K562 (cell line): ENCODE results near the gene FAM120C. TPM values are rescaled to one million over a fixed set of nuclear protein-coding genes. Genes with fewer than 3 reads are reported as not detected.

Source experiments
- ATAC-seq: fragments of 200-7000 bp; cut with Tn5 transposase; 3 replicates; pipeline ENCODE4 v1.9.1; 2020; ENCODE audit warnings: moderate library complexity
- BruUV-seq: library from RNA; stranded (reverse); fragments of 400-500 nt; replicated peaks from 2 replicates; lab custom pipeline; 2021; lab: Mats Ljungman, UMichigan
- CTCF ChIA-PET: fragments of 300-600 bp; formaldehyde crosslinking; extraction: SDS; loops from one replicate; lab custom pipeline; 2021; ENCODE audit warnings: low intra/inter-chr PET ratio; lab: Yijun Ruan, JAX
- POLR2A ChIA-PET: fragments of 300-600, 350-650 bp; sonication (Branson Sonifier 250); formaldehyde crosslinking; extraction: SDS; loops from one replicate; lab custom pipeline; 2021; ENCODE audit warnings: antibody characterized with exemption, inconsistent platforms; lab: Yijun Ruan, JAX
- DNase-seq, 4 experiments: peaks; one replicate each; pipeline versions ENCODE4 v3.0.0 to v3.0.0-alpha.2; 2011 to 2018; ENCODE audit warnings: low spot score in 3 of 4, mixed read lengths in 3 of 4; ENCODE audit errors: extremely low read depth in 1 of 4
- FAIRE-seq: peaks from 2 replicates; lab custom pipeline; 2011; peaks lifted over from hg19 to GRCh38; lab: Jason Lieb, UNC
- H2AFZ ChIP-seq: 2 replicates; pipeline ENCODE4 v1.6.0; 2011; ENCODE audit warnings: low read depth, low read length, control low read depth, inconsistent platforms
- H3K27ac ChIP-seq: fragments of 200-600 bp; 3 replicates; pipeline ENCODE4 v1.8.0; 2011; ENCODE audit warnings: low read depth, mild to moderate bottlenecking, control low read depth, inconsistent platforms, low read length, moderate library complexity, mixed read lengths; ENCODE audit errors: extremely low read depth
- H3K27me3 ChIP-seq, 2 experiments: fragments of 300-600 bp in 1 of 2; 2 replicates in 1 of 2; 3 replicates in 1 of 2; pipeline versions ENCODE4 v1.6.0 to v1.8.0; 2011; ENCODE audit warnings: inconsistent platforms in 2 of 2, low read length in 2 of 2, mild to moderate bottlenecking in 1 of 2, mixed read lengths in 1 of 2, moderate library complexity in 1 of 2; ENCODE audit not compliant: control insufficient read depth in 2 of 2, insufficient read depth in 2 of 2
- H3K36me3 ChIP-seq: fragments of 300-600 bp; 3 replicates; pipeline ENCODE4 v1.8.0; 2011; ENCODE audit warnings: mild to moderate bottlenecking, low read length, inconsistent platforms; ENCODE audit not compliant: control insufficient read depth, insufficient read depth
- H3K4me1 ChIP-seq, 2 experiments: fragments of 200-600 bp in 1 of 2; replicated peaks in 1 of 2; 2 replicates in 1 of 2; 3 replicates in 1 of 2; pipeline versions ENCODE4 v1.5.1 to v1.8.0; 2011; ENCODE audit warnings: inconsistent platforms in 2 of 2, low read length in 2 of 2, mild to moderate bottlenecking in 1 of 2, mixed read lengths in 1 of 2, moderate library complexity in 1 of 2; ENCODE audit not compliant: control insufficient read depth in 2 of 2, insufficient read depth in 2 of 2
- H3K4me2 ChIP-seq: 2 replicates; pipeline ENCODE4 v1.6.1; 2011; ENCODE audit warnings: low read length, control low read depth, inconsistent platforms, mixed read lengths; ENCODE audit not compliant: insufficient read depth
- H3K4me3 ChIP-seq: fragments of 200-600 bp; sonication (generic), shearing (Covaris generic); 2 replicates; pipeline ENCODE4 v1.5.1; 2016; ENCODE audit warnings: control low read depth, inconsistent platforms
- H3K79me2 ChIP-seq: fragments of 200-600 bp; 3 replicates; pipeline ENCODE4 v1.8.0; 2011; ENCODE audit warnings: low read length, inconsistent platforms; ENCODE audit not compliant: control insufficient read depth, insufficient read depth
- H3K9ac ChIP-seq, 2 experiments: 2 replicates each; pipeline versions ENCODE4 v1.6.0 to v1.6.1; 2011; ENCODE audit warnings: low read depth in 2 of 2, low read length in 2 of 2, control low read depth in 1 of 2, inconsistent platforms in 1 of 2, mild to moderate bottlenecking in 1 of 2, mixed read lengths in 1 of 2; ENCODE audit not compliant: insufficient read depth in 1 of 2
- H3K9me1 ChIP-seq: one replicate; pipeline ENCODE4 v1.6.0; 2011; ENCODE audit warnings: inconsistent platforms, mild to moderate bottlenecking, low read length, moderate library complexity; ENCODE audit not compliant: control insufficient read depth, insufficient read depth
- H3K9me3 ChIP-seq: replicated peaks from 2 replicates; pipeline ENCODE4 v1.5.1; 2011; ENCODE audit warnings: low read depth, low read length, inconsistent platforms; ENCODE audit not compliant: control insufficient read depth, insufficient read depth
- H4K20me1 ChIP-seq: replicated peaks from 2 replicates; pipeline ENCODE4 v1.6.1; 2011; ENCODE audit warnings: low read length, inconsistent platforms, mixed read lengths; ENCODE audit not compliant: control insufficient read depth, insufficient read depth
- MTA3 ChIP-seq: fragments of 450-650 bp; formaldehyde crosslinking; IDR thresholded peaks from 2 replicates; pipeline ENCODE4 v1.6.1; 2017; ENCODE audit warnings: mild to moderate bottlenecking, borderline replicate concordance
- PHTF2 ChIP-seq: fragments of 250-450 bp; sonication (Bioruptor Pico); IDR thresholded peaks from 2 replicates; pipeline ENCODE4 v1.5.0; 2021; ENCODE audit warnings: mild to moderate bottlenecking
- SIX5 ChIP-seq, 2 experiments: IDR thresholded peaks; 2 replicates each; pipeline ENCODE4 v1.6.1; 2011; ENCODE audit warnings: low read length in 2 of 2, borderline replicate concordance in 1 of 2, low read depth in 1 of 2, mild to moderate bottlenecking in 1 of 2, moderate library complexity in 1 of 2; ENCODE audit not compliant: insufficient read depth in 1 of 2
- SLC30A9 ChIP-seq: fragments of 250-450 bp; sonication (Bioruptor Pico); IDR thresholded peaks from 2 replicates; pipeline ENCODE4 v1.8.0; 2022; ENCODE audit warnings: mild to moderate bottlenecking, moderate library complexity
- ZBTB1 ChIP-seq: sonication (generic); formaldehyde crosslinking; IDR thresholded peaks from 2 replicates; pipeline ENCODE4 v1.8.1; 2023; ENCODE audit warnings: missing genetic modification reagents, low read depth, mild to moderate bottlenecking, borderline replicate concordance
- ZC3H11A ChIP-seq: IDR thresholded peaks from 2 replicates; pipeline ENCODE4 v1.6.1; 2012; ENCODE audit warnings: low read depth, low read length, improper control_type of control experiment
- WGBS: fragments of 100-300 bp; shearing (Covaris generic); methylation state at CpG from one replicate; pipeline ENCODE4 v1.1.6; 2016; ENCODE audit warnings: low coverage, mixed read lengths; ENCODE audit not compliant: insufficient coverage; ENCODE audit errors: missing lambda C conversion rate; 5-methylcytosine and 5-hydroxymethylcytosine counted together
- in situ Hi-C: fragments of 300-500 bp; cut with MboI; formaldehyde crosslinking; loops from 4 replicates; pipeline ENCODE4 v1.15.0; 2018; ENCODE audit warnings: inconsistent platforms, mixed read lengths
- intact Hi-C: fragments of 100-400 bp; cut with micrococcal nuclease; formaldehyde crosslinking; loops from 2 replicates; pipeline ENCODE4 v1.14.2; 2022
- polyA plus RNA-seq, 8 experiments: library from polyadenylated mRNA; depleted of rRNA in 4 of 8; stranded (reverse) in 5 of 8; unstranded in 3 of 8; fragments of >200 nt; fragmentation: Nextera tagmentation in 2 of 8; fragmentation: Illumina TruSeq in 1 of 8; extraction: Ambion mirVana in 2 of 8; extraction: Trizol in 1 of 8; gene quantifications; 2 replicates each; pipeline versions ENCODE4 v1.2.1 to v1.2.3, GENCODE V29; 2011 to 2014; ENCODE audit warnings: inconsistent platforms in 1 of 8, missing spikeins in 1 of 8
- total RNA-seq, 7 experiments: library from RNA; depleted of rRNA in 6 of 7; stranded (reverse); fragments of >200 nt in 6 of 7; fragmentation: Illumina TruSeq in 2 of 7; extraction: Trizol in 2 of 7; gene quantifications; 2 replicates each; pipeline versions ENCODE4 v1.2.1 to v1.2.3, GENCODE V29; 2011 to 2021; ENCODE audit warnings: low replicate concordance in 1 of 7
- TF ChIP-seq, protein P1 (sequence below): fragments of 450-650 bp; formaldehyde crosslinking; IDR thresholded peaks from 2 replicates; pipeline ENCODE4 v1.4.0; 2022; ENCODE audit warnings: mild to moderate bottlenecking, moderate library complexity

Gene FAM120C
- total and polyA plus RNA-seq, 9 of the 15 experiments (the other 6 are each of a cell fraction or from before 2014, with no cell fraction given) = 0.21 to 6.7 (median 2.1) TPM

DNA sequence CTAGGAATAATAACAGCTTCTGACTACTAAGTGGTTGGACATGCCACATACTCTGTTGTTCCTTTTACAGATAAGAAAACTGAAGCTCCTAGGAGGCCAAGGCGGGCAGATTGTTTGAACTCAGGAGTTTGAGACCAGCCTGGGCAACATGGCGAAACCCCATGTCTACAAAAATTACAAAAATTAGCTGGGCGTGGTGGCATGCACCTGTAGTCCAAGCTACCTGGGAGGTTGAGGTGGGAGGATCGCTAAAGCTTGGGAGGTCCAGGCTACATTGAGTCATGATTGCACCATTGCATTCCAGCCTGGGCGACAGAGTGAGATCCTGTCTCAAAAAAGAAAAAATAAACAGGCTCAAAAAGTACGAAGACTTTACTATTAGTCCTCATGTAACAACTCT, 108.2 kb downstream of the FAM120C start:
- in situ Hi-C loops = no loop called here
- no peaks in the 10 kb centered on the region for H3K27me3 ChIP-seq
- H4K20me1 ChIP-seq = no peaks in the 10 kb centered on the region
- POLR2A ChIA-PET = interaction anchor here (1.5 kb wide), 1 partner anchor 30 kb away, joined by 5 read pairs; the partner anchor contains the start of gene PHF8
- H3K9me1 ChIP-seq = no peaks in the 10 kb centered on the region
- no peak overlapping the region for H3K4me3 ChIP-seq
- H2AFZ ChIP-seq = no peak overlapping the region
- H3K4me2 ChIP-seq = no peak overlapping the region
- H3K4me1 ChIP-seq = no peaks in the 10 kb centered on the region
- 28% methylated on average over 5 of the region's 6 CpGs for WGBS
- no peaks in the 10 kb centered on the region for H3K79me2 ChIP-seq
- ATAC-seq = no peak
- intact Hi-C loops = no loop called here
- no peak for TF ChIP-seq SIX5 (IDR thresholded peaks at IDR 0.05; ENCODE audit: borderline replicate concordance in 1 of 2, insufficient read depth in 1 of 2, low read depth in 1 of 2, low read length in 2 of 2)
- TF ChIP-seq ZBTB1 (CRISPR knock-in tag) = no peak
- TF ChIP-seq PHTF2 (CRISPR knock-in tag) = no peak
- TF ChIP-seq ZC3H11A = no peak
- no peak for TF ChIP-seq SLC30A9 (CRISPR knock-in tag)
- TF ChIP-seq MTA3 = no peak
- TF ChIP-seq, protein P1, sequence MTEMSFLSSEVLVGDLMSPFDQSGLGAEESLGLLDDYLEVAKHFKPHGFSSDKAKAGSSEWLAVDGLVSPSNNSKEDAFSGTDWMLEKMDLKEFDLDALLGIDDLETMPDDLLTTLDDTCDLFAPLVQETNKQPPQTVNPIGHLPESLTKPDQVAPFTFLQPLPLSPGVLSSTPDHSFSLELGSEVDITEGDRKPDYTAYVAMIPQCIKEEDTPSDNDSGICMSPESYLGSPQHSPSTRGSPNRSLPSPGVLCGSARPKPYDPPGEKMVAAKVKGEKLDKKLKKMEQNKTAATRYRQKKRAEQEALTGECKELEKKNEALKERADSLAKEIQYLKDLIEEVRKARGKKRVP (CRISPR knock-in tag) = no peak
- TF ChIP-seq, all 486 proteins: peak for 0
- Histone ChIP-seq H3K27ac (no peak overlapping the region), H3K9me3 (no peaks in the 10 kb centered on the region), H3K36me3 (no peaks in the 10 kb centered on the region), H3K9ac (no peak overlapping the region)
- no TSS peak for BruUV-seq
- no peak for DNase-seq
- FAIRE-seq = no peak
- CTCF ChIA-PET = no interaction called here
